ENCODE measurements around the gene OR56A5.

OR56A5 gene

GRCh38 chr11:5932671-5933070 lies 35.6 kb downstream of the OR56A5 start:
- DNase-seq (ENCODE audit: low read depth, low spot score): no peak

GRCh38 chr11:5931061-5931460 lies 37.2 kb downstream of the OR56A5 start:
- no peak for DNase-seq (ENCODE audit: low read depth, low spot score)

GRCh38 chr11:5930614-5931013 lies 37.7 kb downstream of the OR56A5 start:
- no peak for DNase-seq (ENCODE audit: low read depth, low spot score)

GRCh38 chr11:5929571-5930368 lies 38.5 kb downstream of the OR56A5 start:
- DNase-seq (ENCODE audit: low read depth, low spot score): no peak

GRCh38 chr11:5928811-5929210 lies 39.5 kb downstream of the OR56A5 start:
- DNase-seq (ENCODE audit: low read depth, low spot score): no peak

GRCh38 chr11:5928271-5928670 lies 40.0 kb downstream of the OR56A5 start:
- no peak for DNase-seq (ENCODE audit: low read depth, low spot score)

- no peak for DNase-seq (ENCODE audit: low read depth, low spot score)
These were observed 44.5 kb downstream of the OR56A5 start for GRCh38 chr11:5923794-5924193.

GRCh38 chr11:5923427-5923776 lies 44.9 kb downstream of the OR56A5 start:
- DNase-seq (ENCODE audit: low read depth, low spot score): no peak

GRCh38 chr11:5922749-5923426 lies 45.4 kb downstream of the OR56A5 start:
- no peak for DNase-seq (ENCODE audit: low read depth, low spot score)
